Panc1 (cell line): Measurements from ENCODE around the gene CARF. TPM values are rescaled to one million over a fixed set of nuclear protein-coding genes. Genes with fewer than 3 reads are reported as not detected.

Source experiments
- ATAC-seq: fragments of 200-7000 bp; cut with Tn5 transposase; 2 replicates; pipeline ENCODE4 v1.9.1; 2020; ENCODE audit warnings: mild to moderate bottlenecking, moderate library complexity
- BruUV-seq: library from RNA; stranded (reverse); fragments of 400-500 nt; replicated peaks from 2 replicates; lab custom pipeline; 2021; lab: Mats Ljungman, UMichigan
- CTCF ChIA-PET: fragments of 300-600 bp; sonication (Branson Sonifier 250); formaldehyde crosslinking; loops from one replicate; lab custom pipeline; 2022; ENCODE audit warnings: antibody characterized with exemption; lab: Charles Lee
- POLR2A ChIA-PET: fragments of 300-600 bp; sonication (Branson Sonifier 250); formaldehyde crosslinking; loops from one replicate; lab custom pipeline; 2022; ENCODE audit warnings: antibody characterized with exemption; lab: Charles Lee
- DNase-seq: peaks from one replicate; pipeline ENCODE4 v3.0.0-alpha.2; 2010; ENCODE audit warnings: low read depth, low spot score
- H3K27ac ChIP-seq: 2 replicates; pipeline ENCODE4 v1.5.1; 2011; ENCODE audit warnings: mild to moderate bottlenecking, low read length, inconsistent platforms
- H3K27me3 ChIP-seq: fragments of 200-500 bp; sonication (Bioruptor generic); 2 replicates; pipeline ENCODE4 v1.6.0; 2014; ENCODE audit warnings: low read length, inconsistent platforms; ENCODE audit not compliant: control insufficient read depth, insufficient read depth
- H3K36me3 ChIP-seq: fragments of 200-500 bp; sonication (Bioruptor generic); 2 replicates; pipeline ENCODE4 v1.5.1; 2014; ENCODE audit warnings: inconsistent platforms, mild to moderate bottlenecking, low read length, moderate library complexity; ENCODE audit not compliant: control insufficient read depth, insufficient read depth
- H3K4me1 ChIP-seq: 2 replicates; pipeline ENCODE4 v1.5.1; 2011; ENCODE audit warnings: inconsistent platforms, mild to moderate bottlenecking, low read length, moderate library complexity; ENCODE audit not compliant: control insufficient read depth, insufficient read depth
- H3K4me3 ChIP-seq, 2 experiments: 2 replicates each; pipeline ENCODE4 v1.5.1; 2011 to 2012; ENCODE audit warnings: low read depth in 2 of 2, low read length in 2 of 2, mild to moderate bottlenecking in 2 of 2, inconsistent platforms in 1 of 2, moderate library complexity in 1 of 2
- H3K9me3 ChIP-seq: fragments of 200-500 bp; sonication (Bioruptor generic); 2 replicates; pipeline ENCODE4 v1.5.1; 2014; ENCODE audit warnings: low read depth, mild to moderate bottlenecking, inconsistent platforms, low read length, moderate library complexity; ENCODE audit not compliant: control insufficient read depth, insufficient read depth
- CTCF ChIP-seq: fragments of 450-650 bp; IDR thresholded peaks from 2 replicates; pipeline ENCODE4 v1.5.1; 2017; ENCODE audit warnings: mild to moderate bottlenecking
- POLR2AphosphoS5 ChIP-seq: IDR thresholded peaks from 2 replicates; pipeline ENCODE4 v1.6.1; 2012; ENCODE audit warnings: mild to moderate bottlenecking, low read depth, low read length, moderate library complexity
- REST ChIP-seq, 2 experiments: IDR thresholded peaks; 2 replicates each; pipeline ENCODE4 v1.6.1; 2011 to 2012; ENCODE audit warnings: low read depth in 2 of 2, control low read depth in 1 of 2, low read length in 1 of 2, mild to moderate bottlenecking in 1 of 2, moderate library complexity in 1 of 2; ENCODE audit not compliant: insufficient read depth in 1 of 2
- SIN3A ChIP-seq: IDR thresholded peaks from 2 replicates; pipeline ENCODE4 v1.6.1; 2012; ENCODE audit warnings: low read depth, mild to moderate bottlenecking, low read length, moderate library complexity, borderline replicate concordance; ENCODE audit not compliant: insufficient read depth
- TCF7L2 ChIP-seq: IDR thresholded peaks from 2 replicates; pipeline ENCODE4 v1.6.1; 2011; ENCODE audit warnings: mild to moderate bottlenecking, low read depth, low read length, inconsistent platforms
- in situ Hi-C: cut with HindIII; loops from 2 replicates; pipeline ENCODE4 v1.10.0; 2016; ENCODE audit warnings: low sequenced_read_pairs, low pct_unique_long_range_greater_than_20kb
- intact Hi-C: fragments of 100-400 bp; cut with micrococcal nuclease; formaldehyde crosslinking; loops from one replicate; pipeline ENCODE4 v1.10.0; 2022; ENCODE audit not compliant: unreplicated experiment
- total RNA-seq: library from RNA; stranded (reverse); gene quantifications from one replicate; pipeline ENCODE4 v1.2.1, GENCODE V29; 2021; ENCODE audit not compliant: unreplicated experiment

Gene CARF
- total RNA-seq, 1 experiment from 2014 or later: 8.0 TPM

GRCh38 chr2:203025592-203025991, 113.5 kb downstream of the CARF start:
- POLR2A ChIA-PET: no interaction called here
- intact Hi-C loops: no loop called here
- no peaks in the 10 kb centered on the region for H3K27me3 ChIP-seq
- H3K36me3 ChIP-seq: no peaks in the 10 kb centered on the region
- H3K27ac ChIP-seq: no peak overlapping the region
- TF ChIP-seq CTCF (no peak), SIN3A (no peak), TCF7L2 (no peak), REST (IDR thresholded peaks at IDR 0.05; ENCODE audit: insufficient read depth in 1 of 2, low read depth in 2 of 2, low read length in 1 of 2) (no peak), POLR2AphosphoS5 (no peak)
- DNase-seq (no peak), ATAC-seq (no peak)
- no TSS peak for BruUV-seq
- no peaks in the 10 kb centered on the region for H3K4me1 ChIP-seq
- CTCF ChIA-PET: no interaction called here
- in situ Hi-C loops: no loop called here
- H3K4me3 ChIP-seq: no peak overlapping the region
- H3K9me3 ChIP-seq: no peaks in the 10 kb centered on the region

DNA sequence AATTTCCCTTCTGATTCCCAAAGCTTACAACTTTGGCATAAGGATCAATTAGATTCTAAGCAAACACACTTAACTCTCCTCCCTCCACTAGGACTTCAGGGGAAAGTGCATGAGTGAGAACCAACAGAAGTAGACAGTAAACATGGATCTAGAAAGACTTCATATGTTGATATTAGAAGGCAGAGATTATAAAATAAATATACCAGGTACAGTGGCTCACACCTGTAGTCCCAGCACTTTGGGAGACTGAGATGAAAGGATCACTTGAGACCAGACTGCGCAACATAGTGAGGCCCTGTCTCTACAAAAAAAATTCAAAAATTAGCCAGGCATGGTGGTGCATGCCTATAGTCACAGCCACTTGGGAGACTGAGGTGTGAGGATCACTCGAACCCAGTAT, 118.5 kb downstream of the CARF start:
- POLR2A ChIA-PET: no interaction called here
- H3K36me3 ChIP-seq: no peaks in the 10 kb centered on the region
- no peaks in the 10 kb centered on the region for H3K9me3 ChIP-seq
- no peak overlapping the region for H3K27ac ChIP-seq
- BruUV-seq: no TSS peak
- H3K27me3 ChIP-seq: no peaks in the 10 kb centered on the region
- H3K4me1 ChIP-seq: no peaks in the 10 kb centered on the region
- no peak for ATAC-seq
- in situ Hi-C loops: no loop called here
- DNase-seq: no peak
- intact Hi-C loops: no loop called here
- no peak for TF ChIP-seq TCF7L2
- no peak for TF ChIP-seq POLR2AphosphoS5
- TF ChIP-seq CTCF: no peak
- no peak overlapping the region for H3K4me3 ChIP-seq
- CTCF ChIA-PET: no interaction called here

GRCh38 chr2:203030991-203031390, 118.9 kb downstream of the CARF start:
- CTCF ChIA-PET: no interaction called here
- in situ Hi-C loops: no loop called here
- intact Hi-C loops: no loop called here

More at GRCh38 chr2:203030991-203031390, 118.9 kb downstream of the CARF start:
- POLR2A ChIA-PET: no interaction called here
- Histone ChIP-seq H3K27ac (no peak overlapping the region), H3K4me3 (no peak overlapping the region), H3K9me3 (no peaks in the 10 kb centered on the region), H3K4me1 (no peaks in the 10 kb centered on the region), H3K27me3 (no peaks in the 10 kb centered on the region), H3K36me3 (no peaks in the 10 kb centered on the region)
- TF ChIP-seq CTCF (no peak), SIN3A (no peak), REST (IDR thresholded peaks at IDR 0.05; ENCODE audit: insufficient read depth in 1 of 2, low read depth in 2 of 2, low read length in 1 of 2) (no peak), TCF7L2 (no peak), POLR2AphosphoS5 (no peak)
- no peak for ATAC-seq
- no peak for DNase-seq
- BruUV-seq: no TSS peak
